K562 (cell line): Measurements from ENCODE around the gene GMPR. TPM values are rescaled to one million over a fixed set of nuclear protein-coding genes. Genes with fewer than 3 reads are reported as not detected.

Source experiments
- COPS2 ChIP-seq: fragments of 450-650 bp; conservative IDR thresholded peaks from 2 replicates; pipeline ENCODE4 v1.6.1; 2016; ENCODE audit warnings: mild to moderate bottlenecking, moderate library complexity
- DACH1 ChIP-seq: fragments of 450-650 bp; IDR thresholded peaks from 2 replicates; pipeline ENCODE4 v1.6.1; 2018; ENCODE audit not compliant: partially characterized antibody
- DNMT1 ChIP-seq: fragments of 450-650 bp; IDR thresholded peaks from 2 replicates; pipeline ENCODE4 v1.6.1; 2016; ENCODE audit warnings: antibody characterized with exemption, mild to moderate bottlenecking
- ERF ChIP-seq: fragments of 450-650 bp; formaldehyde crosslinking; IDR thresholded peaks from 2 replicates; pipeline ENCODE4 v1.4.0; 2020; ENCODE audit warnings: mild to moderate bottlenecking, mixed read lengths
- ESRRB ChIP-seq: fragments of 250-450 bp; sonication (Bioruptor Pico); IDR thresholded peaks from 2 replicates; pipeline ENCODE4 v1.5.0; 2020; ENCODE audit warnings: mild to moderate bottlenecking, moderate library complexity, borderline replicate concordance
- ETV6 ChIP-seq, 3 experiments: fragments of 150-350 bp in 1 of 3; sonication (generic) in 1 of 3; formaldehyde crosslinking in 1 of 3; IDR thresholded peaks; 2 replicates each; pipeline versions ENCODE4 v1.6.1 to v1.8.0; 2014 to 2022; ENCODE audit warnings: borderline replicate concordance in 2 of 3, low read depth in 2 of 3, antibody characterized with exemption in 1 of 3, low read length in 1 of 3, mild to moderate bottlenecking in 1 of 3, missing genetic modification reagents in 1 of 3
- FUS ChIP-seq: fragments of 200-400 bp; formaldehyde crosslinking; optimal IDR thresholded peaks from 2 replicates; pipeline ENCODE3; 2017; ENCODE audit warnings: low read depth, low read length
- IFI16 ChIP-seq: fragments of 250-450 bp; sonication (Bioruptor Pico); IDR thresholded peaks from 2 replicates; pipeline ENCODE4 v2.1.2; 2022; ENCODE audit warnings: mild to moderate bottlenecking, inconsistent platforms
- ILF3 ChIP-seq: fragments of 450-650 bp; IDR thresholded peaks from 2 replicates; pipeline ENCODE4 v1.6.1; 2018; ENCODE audit warnings: antibody characterized with exemption, mild to moderate bottlenecking, moderate library complexity, borderline replicate concordance
- JUNB ChIP-seq: fragments of 450-650 bp; formaldehyde crosslinking; conservative IDR thresholded peaks from 2 replicates; pipeline ENCODE4 v1.4.0; 2020; ENCODE audit warnings: mild to moderate bottlenecking
- PATZ1 ChIP-seq: fragments of 250-450 bp; sonication (Bioruptor Pico); IDR thresholded peaks from 2 replicates; pipeline ENCODE4 v1.5.0; 2020; ENCODE audit warnings: mild to moderate bottlenecking, borderline replicate concordance
- PRMT5 ChIP-seq: sonication (generic); formaldehyde crosslinking; IDR thresholded peaks from 2 replicates; pipeline ENCODE4 v1.5.0; 2020; ENCODE audit warnings: missing genetic modification reagents
- RREB1 ChIP-seq: fragments of 250-450 bp; sonication (Bioruptor Pico); IDR thresholded peaks from 2 replicates; pipeline ENCODE4 v1.4.0; 2020
- TRIM24 ChIP-seq, 2 experiments: fragments of 450-650 bp; IDR thresholded peaks; 2 replicates each; pipeline ENCODE4 v1.6.1; 2016
- WHSC1 ChIP-seq: IDR thresholded peaks from one replicate; pipeline ENCODE4 v1.6.1; 2012; ENCODE audit warnings: low read length, control low read depth, inconsistent platforms
- ZBTB26 ChIP-seq: fragments of 450-650 bp; formaldehyde crosslinking; IDR thresholded peaks from 2 replicates; pipeline ENCODE4 v1.4.0; 2022; ENCODE audit warnings: missing genetic modification characterization
- ZFX ChIP-seq: sonication (generic); formaldehyde crosslinking; IDR thresholded peaks from 2 replicates; pipeline ENCODE4 v1.8.0; 2022; ENCODE audit warnings: mild to moderate bottlenecking, missing genetic modification reagents, moderate library complexity
- ZNF311 ChIP-seq: fragments of 250-450 bp; sonication (Bioruptor Pico); IDR thresholded peaks from 2 replicates; pipeline ENCODE4 v1.4.0; 2020; ENCODE audit warnings: mild to moderate bottlenecking, moderate library complexity
- polyA plus RNA-seq, 8 experiments: library from polyadenylated mRNA; depleted of rRNA in 4 of 8; stranded (reverse) in 5 of 8; unstranded in 3 of 8; fragments of >200 nt; fragmentation: Nextera tagmentation in 2 of 8; fragmentation: Illumina TruSeq in 1 of 8; extraction: Ambion mirVana in 2 of 8; extraction: Trizol in 1 of 8; gene quantifications; 2 replicates each; pipeline versions ENCODE4 v1.2.1 to v1.2.3, GENCODE V29; 2011 to 2014; ENCODE audit warnings: inconsistent platforms in 1 of 8, missing spikeins in 1 of 8
- total RNA-seq, 7 experiments: library from RNA; depleted of rRNA in 6 of 7; stranded (reverse); fragments of >200 nt in 6 of 7; fragmentation: Illumina TruSeq in 2 of 7; extraction: Trizol in 2 of 7; gene quantifications; 2 replicates each; pipeline versions ENCODE4 v1.2.1 to v1.2.3, GENCODE V29; 2011 to 2021; ENCODE audit warnings: low replicate concordance in 1 of 7

The GMPR gene
- total and polyA plus RNA-seq, 9 of the 15 experiments (the other 6 are each of a cell fraction or from before 2014, with no cell fraction given), result 34.6 to 83.7 (median 49.8) TPM

- TF ChIP-seq WHSC1 (no peak), ZFX (peak; percentile 86), JUNB (no peak), DNMT1 (no peak), RREB1 (CRISPR knock-in tag) (no peak), PRMT5 (CRISPR knock-in tag) (no peak), PATZ1 (CRISPR knock-in tag) (no peak), ESRRB (no peak), DACH1 (peak; percentile 90), FUS (no peak), TRIM24 (IDR thresholded peaks at IDR 0.05) (peak; percentile 33 to 71; a peak in 2 of 4 replicates), ZBTB26 (CRISPR knock-in tag) (no peak), ETV6 (IDR thresholded peaks at IDR 0.05; ENCODE audit: borderline replicate concordance in 1 of 2, low read depth in 2 of 2, low read length in 1 of 2) (no peak), ETV6 (CRISPR knock-in tag; IDR thresholded peaks at IDR 0.05; ENCODE audit: borderline replicate concordance) (no peak), IFI16 (CRISPR knock-in tag) (no peak), ILF3 (no peak), ERF (no peak), ZNF311 (CRISPR knock-in tag) (no peak), COPS2 (no peak)
These were observed 84.4 kb downstream of the GMPR start (continued) for GRCh38 chr6:16322666-16323312.
